HepG2 (cell line): ENCODE results near the gene KISS1. TPM values are rescaled to one million over a fixed set of nuclear protein-coding genes. Genes with fewer than 3 reads are reported as not detected.

ENCODE experiments used
- ARNT2 ChIP-seq: sonication (generic); formaldehyde crosslinking; IDR thresholded peaks from 2 replicates; pipeline ENCODE4 v1.8.0; 2022; ENCODE audit warnings: mild to moderate bottlenecking, low read depth, missing genetic modification reagents, moderate library complexity
- ATF7-NPFF ChIP-seq: sonication (generic); formaldehyde crosslinking; IDR thresholded peaks from 2 replicates; pipeline ENCODE4 v1.8.1; 2023; ENCODE audit warnings: mild to moderate bottlenecking, low read depth, missing genetic modification reagents, moderate library complexity
- GTF2F1 ChIP-seq: fragments of 150-350 bp; IDR thresholded peaks from 2 replicates; pipeline ENCODE4 v1.6.1; 2014; ENCODE audit warnings: low read length
- KDM1A ChIP-seq: IDR thresholded peaks from 2 replicates; pipeline ENCODE4 v1.6.1; 2016; ENCODE audit warnings: missing compliant biosample characterization
- MTA1 ChIP-seq: sonication (generic); formaldehyde crosslinking; IDR thresholded peaks from 2 replicates; pipeline ENCODE4 v1.4.0; 2020; ENCODE audit warnings: missing genetic modification reagents, mild to moderate bottlenecking, borderline replicate concordance
- MXD1 ChIP-seq: sonication (generic); formaldehyde crosslinking; IDR thresholded peaks from 2 replicates; pipeline ENCODE4 v1.4.0; 2020; ENCODE audit warnings: mild to moderate bottlenecking, missing genetic modification reagents
- SALL1 ChIP-seq: sonication (generic); formaldehyde crosslinking; IDR thresholded peaks from 2 replicates; pipeline ENCODE4 v1.8.0; 2022; ENCODE audit warnings: mild to moderate bottlenecking, missing genetic modification reagents
- SIN3A ChIP-seq: IDR thresholded peaks from 2 replicates; pipeline ENCODE4 v1.6.1; 2011; ENCODE audit warnings: low read depth, mild to moderate bottlenecking, control low read depth, low read length, borderline replicate concordance
- STAT5B ChIP-seq: sonication (generic); formaldehyde crosslinking; IDR thresholded peaks from 2 replicates; pipeline ENCODE4 v1.4.0; 2020; ENCODE audit warnings: missing genetic modification reagents
- ZFAT ChIP-seq: sonication (generic); formaldehyde crosslinking; conservative IDR thresholded peaks from 2 replicates; pipeline ENCODE4 v1.8.1; 2023; ENCODE audit warnings: missing genetic modification reagents, inconsistent platforms
- ZFP36L2 ChIP-seq: sonication (generic); formaldehyde crosslinking; IDR thresholded peaks from 2 replicates; pipeline ENCODE4 v1.4.0; 2020; ENCODE audit warnings: missing genetic modification reagents
- ZFP41 ChIP-seq: sonication (generic); formaldehyde crosslinking; IDR thresholded peaks from 2 replicates; pipeline ENCODE4 v1.4.0; 2020; ENCODE audit warnings: mild to moderate bottlenecking, missing genetic modification reagents, borderline replicate concordance
- ZHX2 ChIP-seq, 2 experiments: sonication (generic) in 1 of 2; formaldehyde crosslinking in 1 of 2; IDR thresholded peaks; 2 replicates each; pipeline versions ENCODE4 v1.6.1 to v1.9.0; 2014 to 2022; ENCODE audit warnings: antibody characterized with exemption in 1 of 2, borderline replicate concordance in 1 of 2, inconsistent platforms in 1 of 2, low read depth in 1 of 2, missing genetic modification reagents in 1 of 2
- ZNF382 ChIP-seq: sonication (generic); formaldehyde crosslinking; IDR thresholded peaks from 2 replicates; pipeline ENCODE4 v1.5.0; 2020; ENCODE audit warnings: missing genetic modification reagents, mild to moderate bottlenecking, borderline replicate concordance
- polyA plus RNA-seq, 8 experiments: library from polyadenylated mRNA; depleted of rRNA in 3 of 8; stranded (reverse) in 7 of 8; unstranded in 1 of 8; fragments of >200 nt; fragmentation: Illumina TruSeq in 4 of 8; extraction: Trizol in 4 of 8; gene quantifications; 2 replicates each; pipeline versions ENCODE4 v1.2.1 to v1.2.3, GENCODE V29; 2011 to 2016; ENCODE audit warnings: low read depth in 4 of 8, missing spikeins in 1 of 8, mixed read lengths in 1 of 8; ENCODE audit not compliant: insufficient read depth in 1 of 8
- total RNA-seq, 5 experiments: library from RNA; depleted of rRNA; stranded (reverse); fragments of >200 nt; fragmentation: Illumina TruSeq; extraction: Trizol; gene quantifications; 2 replicates each; pipeline ENCODE4 v1.2.3, GENCODE V29; 2016; ENCODE audit warnings: low read depth in 1 of 5
- TF ChIP-seq, protein P1 (sequence below): sonication (generic); formaldehyde crosslinking; IDR thresholded peaks from 2 replicates; pipeline ENCODE4 v1.5.0; 2020; ENCODE audit warnings: missing genetic modification reagents
- TF ChIP-seq, protein P2 (sequence below): sonication (generic); formaldehyde crosslinking; IDR thresholded peaks from 2 replicates; pipeline ENCODE4 v1.4.0; 2020; ENCODE audit warnings: missing genetic modification reagents

The KISS1 gene
- total and polyA plus RNA-seq, 2 of the 13 experiments (the other 11 are each of a cell fraction or from before 2014, with no cell fraction given) = 0.24 to 0.80 TPM

GRCh38 chr1:204213668-204214662 is 17.7 kb upstream of the KISS1 start, which contains the start of gene GOLT1A (continued):
- TF ChIP-seq, protein P1, sequence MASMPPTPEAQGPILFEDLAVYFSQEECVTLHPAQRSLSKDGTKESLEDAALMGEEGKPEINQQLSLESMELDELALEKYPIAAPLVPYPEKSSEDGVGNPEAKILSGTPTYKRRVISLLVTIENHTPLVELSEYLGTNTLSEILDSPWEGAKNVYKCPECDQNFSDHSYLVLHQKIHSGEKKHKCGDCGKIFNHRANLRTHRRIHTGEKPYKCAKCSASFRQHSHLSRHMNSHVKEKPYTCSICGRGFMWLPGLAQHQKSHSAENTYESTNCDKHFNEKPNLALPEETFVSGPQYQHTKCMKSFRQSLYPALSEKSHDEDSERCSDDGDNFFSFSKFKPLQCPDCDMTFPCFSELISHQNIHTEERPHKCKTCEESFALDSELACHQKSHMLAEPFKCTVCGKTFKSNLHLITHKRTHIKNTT = no peak
- TF ChIP-seq KDM1A (CRISPR knock-in tag) = peak; percentile 72; the same call in 1 of the 2 replicates
- TF ChIP-seq ZFP41 = no peak
- TF ChIP-seq MXD1 (CRISPR knock-in tag) = peak; percentile 84
- TF ChIP-seq ARNT2 = peak; percentile 85; the same call in 1 of the 2 replicates
- TF ChIP-seq ZFAT (CRISPR knock-in tag) = 0 out of 2 replicates have a peak, but pooled peaks have one; percentile 30
- no peak; the same call in 1 of the 2 replicates for TF ChIP-seq SIN3A
- peak; percentile 86 for TF ChIP-seq SALL1 (CRISPR knock-in tag)
- no peak; the same call in 1 of the 2 replicates for TF ChIP-seq ZHX2 (IDR thresholded peaks at IDR 0.05; ENCODE audit: low read depth)
- 0 out of 2 replicates have a peak, but pooled peaks have one; percentile 45 for TF ChIP-seq ZHX2 (CRISPR knock-in tag; IDR thresholded peaks at IDR 0.05; ENCODE audit: borderline replicate concordance)
- no peak for TF ChIP-seq ZFP36L2 (CRISPR knock-in tag)
- TF ChIP-seq ATF7-NPFF = no peak; the same call in 1 of the 2 replicates
- no peak for TF ChIP-seq STAT5B (CRISPR knock-in tag)
- no peak for TF ChIP-seq ZNF382 (CRISPR knock-in tag)
- peak; percentile 80 for TF ChIP-seq MTA1 (CRISPR knock-in tag)
- TF ChIP-seq GTF2F1 = no peak
- TF ChIP-seq, protein P2, sequence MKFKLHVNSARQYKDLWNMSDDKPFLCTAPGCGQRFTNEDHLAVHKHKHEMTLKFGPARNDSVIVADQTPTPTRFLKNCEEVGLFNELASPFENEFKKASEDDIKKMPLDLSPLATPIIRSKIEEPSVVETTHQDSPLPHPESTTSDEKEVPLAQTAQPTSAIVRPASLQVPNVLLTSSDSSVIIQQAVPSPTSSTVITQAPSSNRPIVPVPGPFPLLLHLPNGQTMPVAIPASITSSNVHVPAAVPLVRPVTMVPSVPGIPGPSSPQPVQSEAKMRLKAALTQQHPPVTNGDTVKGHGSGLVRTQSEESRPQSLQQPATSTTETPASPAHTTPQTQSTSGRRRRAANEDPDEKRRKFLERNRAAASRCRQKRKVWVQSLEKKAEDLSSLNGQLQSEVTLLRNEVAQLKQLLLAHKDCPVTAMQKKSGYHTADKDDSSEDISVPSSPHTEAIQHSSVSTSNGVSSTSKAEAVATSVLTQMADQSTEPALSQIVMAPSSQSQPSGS (CRISPR knock-in tag) = no peak
